GM12878 (cell line): ENCODE measurements around the gene COL20A1. TPM values are rescaled to one million over a fixed set of nuclear protein-coding genes. Genes with fewer than 3 reads are reported as not detected.

ENCODE experiments used
- ATAC-seq: fragments of 200-7000 bp; cut with Tn5 transposase; 3 replicates; pipeline ENCODE4 v1.9.1; 2020; ENCODE audit warnings: mild to moderate bottlenecking, moderate library complexity
- BruUV-seq: library from RNA; stranded (reverse); fragments of 400-500 nt; replicated peaks from 2 replicates; lab custom pipeline; 2021; lab: Mats Ljungman, UMichigan
- CTCF ChIA-PET: fragments of 300-600 bp; sonication (Branson Sonifier 250); formaldehyde crosslinking; extraction: SDS; loops from one replicate; lab custom pipeline; 2021; ENCODE audit warnings: inconsistent platforms; lab: Yijun Ruan, JAX
- POLR2A ChIA-PET: fragments of 350-600 bp; formaldehyde crosslinking; extraction: SDS; loops from one replicate; lab custom pipeline; 2021; ENCODE audit warnings: inconsistent platforms; lab: Charles Lee
- RAD21 ChIA-PET: fragments of 300-600 bp; sonication (Branson Sonifier 250); formaldehyde crosslinking; loops from one replicate; lab custom pipeline; 2023; ENCODE audit warnings: antibody characterized with exemption; ENCODE audit not compliant: unreplicated experiment; lab: Charles Lee
- SMC1A ChIA-PET: fragments of 300-600 bp; sonication (Branson Sonifier 250); formaldehyde crosslinking; loops from one replicate; lab custom pipeline; 2023; ENCODE audit not compliant: unreplicated experiment, uncharacterized antibody; lab: Charles Lee
- DNase-seq: peaks from one replicate; pipeline ENCODE4 v3.0.0-alpha.2; 2011; ENCODE audit warnings: low read depth, low spot score
- FAIRE-seq: peaks from 3 replicates; lab custom pipeline; 2011; peaks lifted over from hg19 to GRCh38; lab: Jason Lieb, UNC
- H2AFZ ChIP-seq: 2 replicates; pipeline ENCODE4 v1.6.0; 2011; ENCODE audit warnings: low read depth, low read length, control low read depth; ENCODE audit not compliant: control insufficient read depth
- H3K27ac ChIP-seq: 2 replicates; pipeline ENCODE4 v1.5.1; 2011; ENCODE audit warnings: control low read depth; ENCODE audit not compliant: control insufficient read depth, insufficient read depth
- H3K27me3 ChIP-seq, 2 experiments: replicated peaks in 1 of 2; 2 replicates each; pipeline versions ENCODE4 v1.6.0 to v1.6.1; 2011; ENCODE audit warnings: low read length in 1 of 2; ENCODE audit not compliant: control insufficient read depth in 2 of 2, insufficient read depth in 2 of 2
- H3K36me3 ChIP-seq, 2 experiments: 2 replicates each; pipeline ENCODE4 v1.5.1; 2011; ENCODE audit warnings: low read length in 1 of 2; ENCODE audit not compliant: control insufficient read depth in 2 of 2, insufficient read depth in 2 of 2
- H3K4me1 ChIP-seq: 2 replicates; pipeline ENCODE4 v1.6.1; 2011; ENCODE audit warnings: mild to moderate bottlenecking, low read length, moderate library complexity, mixed read lengths; ENCODE audit not compliant: control insufficient read depth, insufficient read depth
- H3K4me2 ChIP-seq: 2 replicates; pipeline ENCODE4 v1.6.0; 2011; ENCODE audit warnings: control low read depth; ENCODE audit not compliant: control insufficient read depth, insufficient read depth
- H3K4me3 ChIP-seq: fragments of 200-600 bp; sonication (generic); 2 replicates; pipeline ENCODE4 v1.5.1; 2016
- H3K79me2 ChIP-seq: 2 replicates; pipeline ENCODE4 v1.6.0; 2011; ENCODE audit warnings: low read length; ENCODE audit not compliant: control insufficient read depth, insufficient read depth
- H3K9ac ChIP-seq: 2 replicates; pipeline ENCODE4 v1.8.0; 2011; ENCODE audit warnings: low read length, control low read depth, mixed read lengths; ENCODE audit not compliant: control insufficient read depth, insufficient read depth
- H3K9me3 ChIP-seq: replicated peaks from 3 replicates; pipeline ENCODE4 v1.5.1; 2011; ENCODE audit warnings: mild to moderate bottlenecking, low read length; ENCODE audit not compliant: control insufficient read depth, insufficient read depth
- H4K20me1 ChIP-seq: 2 replicates; pipeline ENCODE4 v1.6.0; 2011; ENCODE audit not compliant: control insufficient read depth, insufficient read depth
- CHD1 ChIP-seq: IDR thresholded peaks from 2 replicates; pipeline ENCODE4 v1.6.1; 2012; ENCODE audit warnings: low read depth, low read length, improper control_type of control experiment
- CHD2 ChIP-seq: IDR thresholded peaks from 2 replicates; pipeline ENCODE4 v1.6.1; 2011; ENCODE audit warnings: low read depth, low read length, improper control_type of control experiment, borderline replicate concordance
- CREB1 ChIP-seq: IDR thresholded peaks from 2 replicates; pipeline ENCODE4 v1.6.1; 2012; ENCODE audit warnings: low read depth, mild to moderate bottlenecking, inconsistent platforms
- KDM1A ChIP-seq: fragments of 200-600 bp; sonication (generic); IDR thresholded peaks from 2 replicates; pipeline ENCODE4 v1.6.1; 2016; ENCODE audit warnings: borderline replicate concordance
- NFYB ChIP-seq: IDR thresholded peaks from 2 replicates; pipeline ENCODE4 v1.6.1; 2011; ENCODE audit warnings: low read depth, mild to moderate bottlenecking, low read length, improper control_type of control experiment, moderate library complexity; ENCODE audit not compliant: insufficient read depth
- RELA ChIP-seq: fragments of 450-650 bp; IDR thresholded peaks from 2 replicates; pipeline ENCODE4 v1.8.0; 2014; ENCODE audit warnings: borderline replicate concordance; ENCODE audit not compliant: partially characterized antibody
- SMAD1 ChIP-seq: fragments of 450-650 bp; IDR thresholded peaks from 2 replicates; pipeline ENCODE4 v1.6.1; 2018; ENCODE audit warnings: mild to moderate bottlenecking, low read depth; ENCODE audit not compliant: partially characterized antibody
- SP1 ChIP-seq: IDR thresholded peaks from one replicate; pipeline ENCODE4 v1.6.1; 2011; ENCODE audit warnings: low read depth, low read length
- SREBF1 ChIP-seq: IDR thresholded peaks from 2 replicates; pipeline ENCODE4 v1.6.1; 2012; ENCODE audit warnings: mild to moderate bottlenecking, low read length
- USF1 ChIP-seq: IDR thresholded peaks from 2 replicates; pipeline ENCODE4 v1.6.1; 2011; ENCODE audit warnings: borderline replicate concordance, low read depth, mild to moderate bottlenecking, moderate library complexity, mixed read lengths, low read length; ENCODE audit not compliant: insufficient read depth; ENCODE audit errors: extremely low read length
- YY1 ChIP-seq: IDR thresholded peaks from 2 replicates; pipeline ENCODE4 v1.6.1; 2011; ENCODE audit warnings: low read depth, mild to moderate bottlenecking, low read length
- ZBTB11 ChIP-seq: fragments of 450-650 bp; formaldehyde crosslinking; IDR thresholded peaks from 2 replicates; pipeline ENCODE4 v1.5.0; 2022; ENCODE audit warnings: mild to moderate bottlenecking, missing genetic modification characterization
- ZNF24 ChIP-seq: fragments of 450-650 bp; IDR thresholded peaks from 2 replicates; pipeline ENCODE4 v1.6.1; 2017; ENCODE audit warnings: antibody characterized with exemption, mild to moderate bottlenecking
- WGBS: methylation state at CpG from one replicate; pipeline ENCODE4 v1.1.6; 2016; ENCODE audit warnings: low lambda C conversion rate; ENCODE audit not compliant: insufficient replicate concordance, insufficient coverage; ENCODE audit errors: missing lambda C conversion rate; 5-methylcytosine and 5-hydroxymethylcytosine counted together
- in situ Hi-C: fragments of 300-500 bp; cut with MboI; formaldehyde crosslinking; loops from 9 replicates; pipeline ENCODE4 v1.14.3; 2018; ENCODE audit warnings: mixed read lengths
- intact Hi-C: fragments of 100-400 bp; cut with micrococcal nuclease; formaldehyde crosslinking; loops from one replicate; pipeline ENCODE4 v1.14.2; 2022; ENCODE audit not compliant: unreplicated experiment
- polyA plus RNA-seq, 11 experiments: library from polyadenylated mRNA; depleted of rRNA in 4 of 11; unstranded in 6 of 11; stranded (reverse) in 5 of 11; fragments of >200 nt; fragmentation: Nextera tagmentation in 4 of 11; fragmentation: Illumina TruSeq in 1 of 11; extraction: Ambion mirVana in 4 of 11; extraction: Trizol in 1 of 11; gene quantifications; 1 replicate in 1 of 11; 2 replicates in 10 of 11; pipeline versions ENCODE4 v1.2.1 to v1.2.3, GENCODE V29; 2011 to 2016; ENCODE audit warnings: inconsistent platforms in 2 of 11, missing spikeins in 2 of 11, low read depth in 1 of 11
- total RNA-seq, 4 experiments: library from RNA; depleted of rRNA in 3 of 4; stranded (reverse); fragments of >200 nt in 3 of 4; fragmentation: Illumina TruSeq in 1 of 4; extraction: Trizol in 1 of 4; gene quantifications; 2 replicates each; pipeline versions ENCODE4 v1.2.1 to v1.2.3, GENCODE V29; 2013 to 2021
- TF ChIP-seq, protein P1 (sequence below): IDR thresholded peaks from 2 replicates; pipeline ENCODE4 v1.6.1; 2012; ENCODE audit warnings: low read depth, low read length, improper control_type of control experiment
- TF ChIP-seq, protein P2 (sequence below): fragments of 150-350 bp; IDR thresholded peaks from 2 replicates; pipeline ENCODE4 v1.6.1; 2014; ENCODE audit warnings: mild to moderate bottlenecking, low read depth, low read length

Gene COL20A1
- total and polyA plus RNA-seq, 10 of the 15 experiments (the other 5 are each of a cell fraction or from before 2014, with no cell fraction given): not detected

- TF ChIP-seq ZBTB11 (CRISPR knock-in tag): no peak
- TF ChIP-seq CHD1: no peak
- no peak for TF ChIP-seq SREBF1
- no peak for TF ChIP-seq CHD2
- TF ChIP-seq, protein P1, sequence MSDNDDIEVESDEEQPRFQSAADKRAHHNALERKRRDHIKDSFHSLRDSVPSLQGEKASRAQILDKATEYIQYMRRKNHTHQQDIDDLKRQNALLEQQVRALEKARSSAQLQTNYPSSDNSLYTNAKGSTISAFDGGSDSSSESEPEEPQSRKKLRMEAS: no peak
- TF ChIP-seq SP1: no peak
- TF ChIP-seq ZNF24: no peak
These were observed 28.3 kb downstream of the COL20A1 start (continued) for GRCh38 chr20:63321148-63321831.

DNA sequence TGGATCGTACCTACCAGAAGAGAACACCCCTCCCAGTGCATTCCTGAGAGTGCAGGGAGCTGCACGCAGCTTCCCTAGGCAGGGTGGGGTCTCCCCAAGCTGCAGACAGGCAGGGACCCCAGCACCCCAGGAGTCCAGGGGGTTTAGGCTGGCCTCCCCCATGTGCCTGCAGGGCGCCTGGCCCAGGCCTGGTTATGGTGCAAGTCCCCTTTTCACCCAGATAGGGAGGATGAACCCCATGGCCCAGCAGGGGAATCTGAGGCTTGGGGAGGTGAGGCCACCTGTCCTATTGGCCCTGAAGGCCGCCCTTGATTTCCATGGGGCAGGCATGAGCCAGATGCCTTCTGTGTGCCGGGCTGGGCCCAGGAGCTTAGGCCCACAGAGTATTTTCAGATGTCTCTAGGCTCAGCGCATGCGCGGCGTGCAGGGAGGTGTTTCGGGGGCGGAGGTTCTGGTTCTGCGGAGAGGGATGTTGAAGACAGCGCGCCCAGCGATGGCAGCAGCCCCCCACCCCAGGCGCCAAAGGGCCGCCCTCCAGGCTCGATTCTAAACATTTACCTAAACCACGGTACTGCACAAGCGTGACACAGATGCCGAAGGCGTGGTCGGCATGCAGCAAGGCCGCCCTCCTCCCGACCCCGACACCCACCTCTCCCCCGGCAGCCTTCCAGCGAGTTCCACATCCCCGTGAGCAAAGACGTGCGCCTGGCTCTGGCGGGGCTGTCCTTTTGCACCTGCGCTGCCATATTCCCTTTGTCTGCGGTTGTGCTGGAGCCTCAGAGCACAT lies 29.4 kb downstream of the COL20A1 start:
- no peak for FAIRE-seq
- peaks cover 5% of the 10 kb centered on the region; the same call in 1 of the 3 replicates for H3K9me3 ChIP-seq
- 52% methylated on average over 33 of the region's 34 CpGs for WGBS

More for the DNA sequence above, 29.4 kb downstream of the COL20A1 start:
- ChIA-PET SMC1A (no interaction called here), CTCF (no interaction called here), RAD21 (no interaction called here), POLR2A (no interaction called here)
- in situ Hi-C loops: no loop called here
- BruUV-seq: no TSS peak
- H3K27ac ChIP-seq: no peak overlapping the region
- no peak overlapping the region for H2AFZ ChIP-seq
- H3K4me1 ChIP-seq: peaks cover 6% of the 10 kb centered on the region
- H4K20me1 ChIP-seq: no peaks in the 10 kb centered on the region
- no peaks in the 10 kb centered on the region for H3K36me3 ChIP-seq
- no peak overlapping the region for H3K9ac ChIP-seq
- DNase-seq (no peak), ATAC-seq (no peak)
- H3K4me3 ChIP-seq: no peak overlapping the region
- intact Hi-C loops: no loop called here
- no peaks in the 10 kb centered on the region for H3K27me3 ChIP-seq
- H3K4me2 ChIP-seq: no peak overlapping the region
- no peaks in the 10 kb centered on the region for H3K79me2 ChIP-seq
- TF ChIP-seq NFYB (no peak), KDM1A (no peak), CREB1 (no peak), CHD2 (no peak), YY1 (no peak), RELA (no peak), USF1 (no peak), SMAD1 (no peak)
- TF ChIP-seq, protein P2, sequence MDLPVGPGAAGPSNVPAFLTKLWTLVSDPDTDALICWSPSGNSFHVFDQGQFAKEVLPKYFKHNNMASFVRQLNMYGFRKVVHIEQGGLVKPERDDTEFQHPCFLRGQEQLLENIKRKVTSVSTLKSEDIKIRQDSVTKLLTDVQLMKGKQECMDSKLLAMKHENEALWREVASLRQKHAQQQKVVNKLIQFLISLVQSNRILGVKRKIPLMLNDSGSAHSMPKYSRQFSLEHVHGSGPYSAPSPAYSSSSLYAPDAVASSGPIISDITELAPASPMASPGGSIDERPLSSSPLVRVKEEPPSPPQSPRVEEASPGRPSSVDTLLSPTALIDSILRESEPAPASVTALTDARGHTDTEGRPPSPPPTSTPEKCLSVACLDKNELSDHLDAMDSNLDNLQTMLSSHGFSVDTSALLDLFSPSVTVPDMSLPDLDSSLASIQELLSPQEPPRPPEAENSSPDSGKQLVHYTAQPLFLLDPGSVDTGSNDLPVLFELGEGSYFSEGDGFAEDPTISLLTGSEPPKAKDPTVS: no peak
